HepG2 (cell line): Measurements from ENCODE around the gene TEKT5. TPM values are rescaled to one million over a fixed set of nuclear protein-coding genes. Genes with fewer than 3 reads are reported as not detected.

ENCODE experiments used
- ATM ChIP-seq: fragments of 450-650 bp; IDR thresholded peaks from 2 replicates; pipeline ENCODE4 v1.7.1; 2017; ENCODE audit warnings: mild to moderate bottlenecking, borderline replicate concordance
- CREB1 ChIP-seq, 2 experiments: fragments of 450-650 bp in 1 of 2; IDR thresholded peaks; 2 replicates each; pipeline ENCODE4 v1.6.1; 2016 to 2017; ENCODE audit warnings: control low read depth in 1 of 2, mild to moderate bottlenecking in 1 of 2, missing compliant biosample characterization in 1 of 2, missing genetic modification characterization in 1 of 2
- DNMT3B ChIP-seq: conservative IDR thresholded peaks from 2 replicates; pipeline ENCODE4 v1.6.1; 2016; ENCODE audit warnings: missing biosample characterization, control low read depth
- JUNB ChIP-seq: sonication (generic); formaldehyde crosslinking; IDR thresholded peaks from 2 replicates; pipeline ENCODE4 v1.8.0; 2022; ENCODE audit warnings: missing genetic modification reagents, mild to moderate bottlenecking, borderline replicate concordance
- MYC ChIP-seq: sonication (generic); formaldehyde crosslinking; IDR thresholded peaks from 2 replicates; pipeline ENCODE4 v1.9.0; 2021; ENCODE audit warnings: missing genetic modification reagents, borderline replicate concordance
- NAIF1 ChIP-seq: sonication (generic); formaldehyde crosslinking; IDR thresholded peaks from 2 replicates; pipeline ENCODE4 v1.5.0; 2020; ENCODE audit warnings: mild to moderate bottlenecking, missing genetic modification reagents, borderline replicate concordance
- NBN ChIP-seq: fragments of 450-650 bp; conservative IDR thresholded peaks from 2 replicates; pipeline ENCODE4 v1.6.1; 2017
- NR2F2 ChIP-seq: IDR thresholded peaks from 2 replicates; pipeline ENCODE4 v1.6.1; 2012; ENCODE audit warnings: low read depth, inconsistent platforms, borderline replicate concordance
- RCOR2 ChIP-seq: IDR thresholded peaks from 2 replicates; pipeline ENCODE4 v1.6.1; 2016; ENCODE audit warnings: missing biosample characterization, missing genetic modification reagents
- TAF15 ChIP-seq: fragments of 200-400 bp; formaldehyde crosslinking; IDR thresholded peaks from one replicate; pipeline ENCODE4 v1.6.1; 2018; ENCODE audit warnings: mild to moderate bottlenecking, low read depth, low read length; ENCODE audit not compliant: poor library complexity, severe bottlenecking
- TMF1 ChIP-seq: sonication (generic); formaldehyde crosslinking; IDR thresholded peaks from 2 replicates; pipeline ENCODE4 v1.8.1; 2022; ENCODE audit warnings: low read depth, missing genetic modification reagents
- ZBTB38 ChIP-seq: sonication (generic); formaldehyde crosslinking; IDR thresholded peaks from 2 replicates; pipeline ENCODE4 v1.5.1; 2020; ENCODE audit warnings: mild to moderate bottlenecking, missing genetic modification reagents
- ZFYVE20 ChIP-seq: sonication (generic); formaldehyde crosslinking; IDR thresholded peaks from 2 replicates; pipeline ENCODE4 v1.8.0; 2023; ENCODE audit warnings: low read depth, mild to moderate bottlenecking, moderate library complexity, missing genetic modification reagents, borderline replicate concordance
- ZKSCAN5 ChIP-seq: sonication (generic); formaldehyde crosslinking; IDR thresholded peaks from 2 replicates; pipeline ENCODE4 v1.5.1; 2020; ENCODE audit warnings: mild to moderate bottlenecking, missing genetic modification reagents
- ZNF138 ChIP-seq: sonication (generic); formaldehyde crosslinking; IDR thresholded peaks from 2 replicates; pipeline ENCODE4 v1.5.0; 2020; ENCODE audit warnings: mild to moderate bottlenecking, low read depth, missing genetic modification reagents
- ZNF547 ChIP-seq: sonication (generic); formaldehyde crosslinking; IDR thresholded peaks from 2 replicates; pipeline ENCODE4 v1.5.1; 2020; ENCODE audit warnings: mild to moderate bottlenecking, missing genetic modification reagents
- ZNF7 ChIP-seq: IDR thresholded peaks from 2 replicates; pipeline ENCODE4 v1.6.1; 2016; ENCODE audit warnings: missing biosample characterization, missing genetic modification reagents
- ZNF709 ChIP-seq: sonication (generic); formaldehyde crosslinking; IDR thresholded peaks from 2 replicates; pipeline ENCODE4 v1.5.0; 2020; ENCODE audit warnings: mild to moderate bottlenecking, missing genetic modification reagents
- ZNF746 ChIP-seq: sonication (generic); formaldehyde crosslinking; IDR thresholded peaks from 2 replicates; pipeline ENCODE4 v1.8.0; 2022; ENCODE audit warnings: mild to moderate bottlenecking, missing genetic modification reagents
- ZSCAN21 ChIP-seq: sonication (generic); formaldehyde crosslinking; IDR thresholded peaks from 2 replicates; pipeline ENCODE4 v1.8.0; 2022; ENCODE audit warnings: mild to moderate bottlenecking, missing genetic modification reagents, moderate library complexity, borderline replicate concordance
- ZSCAN31 ChIP-seq: sonication (generic); formaldehyde crosslinking; IDR thresholded peaks from 2 replicates; pipeline ENCODE4 v1.5.0; 2020; ENCODE audit warnings: low read depth, mild to moderate bottlenecking, missing genetic modification reagents
- polyA plus RNA-seq, 8 experiments: library from polyadenylated mRNA; depleted of rRNA in 3 of 8; stranded (reverse) in 7 of 8; unstranded in 1 of 8; fragments of >200 nt; fragmentation: Illumina TruSeq in 4 of 8; extraction: Trizol in 4 of 8; gene quantifications; 2 replicates each; pipeline versions ENCODE4 v1.2.1 to v1.2.3, GENCODE V29; 2011 to 2016; ENCODE audit warnings: low read depth in 4 of 8, missing spikeins in 1 of 8, mixed read lengths in 1 of 8; ENCODE audit not compliant: insufficient read depth in 1 of 8
- total RNA-seq, 5 experiments: library from RNA; depleted of rRNA; stranded (reverse); fragments of >200 nt; fragmentation: Illumina TruSeq; extraction: Trizol; gene quantifications; 2 replicates each; pipeline ENCODE4 v1.2.3, GENCODE V29; 2016; ENCODE audit warnings: low read depth in 1 of 5
- TF ChIP-seq, protein P1 (sequence below): sonication (generic); formaldehyde crosslinking; IDR thresholded peaks from 2 replicates; pipeline ENCODE4 v1.5.0; 2020; ENCODE audit warnings: mild to moderate bottlenecking, missing genetic modification reagents, borderline replicate concordance
- TF ChIP-seq, protein P2 (sequence below): sonication (generic); formaldehyde crosslinking; IDR thresholded peaks from 2 replicates; pipeline ENCODE4 v1.5.0; 2020; ENCODE audit warnings: mild to moderate bottlenecking, missing genetic modification reagents
- TF ChIP-seq, protein P3 (sequence below): IDR thresholded peaks from 2 replicates; pipeline ENCODE4 v1.6.1; 2012; ENCODE audit warnings: low read depth, low read length, improper control_type of control experiment

Gene TEKT5
- total and polyA plus RNA-seq, 2 of the 13 experiments (the other 11 are each of a cell fraction or from before 2014, with no cell fraction given): 0.16 TPM; not detected in 1

DNA sequence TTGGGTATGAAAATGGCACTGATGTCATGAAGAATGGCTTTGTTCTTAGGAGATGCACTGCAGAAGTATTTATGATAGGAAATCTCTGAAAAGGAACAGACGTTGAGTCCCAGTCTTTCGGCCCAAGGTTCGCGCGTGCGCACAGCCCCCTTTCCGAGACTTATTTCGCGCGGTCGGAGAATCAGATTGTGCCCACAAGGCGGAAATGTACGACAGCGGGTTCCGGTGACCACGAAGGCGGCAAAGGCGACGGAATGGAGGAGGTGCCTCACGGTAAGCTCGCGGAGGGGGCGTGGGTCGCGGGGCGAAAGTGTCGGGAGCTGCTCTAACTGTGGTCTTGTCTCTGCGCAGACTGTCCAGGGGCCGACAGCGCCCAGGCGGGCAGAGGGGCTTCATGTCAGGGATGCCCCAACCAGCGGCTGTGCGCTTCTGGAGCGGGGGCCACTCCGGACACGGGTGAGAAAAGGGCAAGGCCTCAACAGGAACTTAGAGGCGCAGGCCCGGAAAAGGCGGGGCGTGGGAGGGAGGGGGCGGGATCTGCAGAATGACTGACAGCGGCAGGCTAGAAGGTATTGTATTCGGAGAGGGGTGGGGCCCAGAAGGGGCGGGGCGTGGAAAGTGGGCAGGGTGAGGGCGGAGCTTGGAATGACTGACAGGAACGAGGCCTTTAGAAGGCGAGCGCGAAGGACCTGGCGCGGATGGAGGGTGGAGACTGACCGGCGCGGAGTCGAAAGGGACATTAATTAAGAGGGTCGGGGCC, 49.1 kb upstream of the TEKT5 start, which contains the start of gene NUBP1 (continued):
- TF ChIP-seq ZNF138 (peak; percentile 67; the same call in 1 of the 2 replicates), TMF1 (CRISPR knock-in tag) (peak; percentile 97), ZNF709 (peak; percentile 98), NR2F2 (peak; percentile 56; the same call in 1 of the 2 replicates), RCOR2 (CRISPR knock-in tag) (0 out of 2 replicates have a peak, but pooled peaks have one; percentile 35), NAIF1 (CRISPR knock-in tag) (0 out of 2 replicates have a peak, but pooled peaks have one; percentile 36), ZSCAN31 (CRISPR knock-in tag) (peak; percentile 99), ZNF746 (CRISPR knock-in tag) (peak; percentile 87; the same call in 1 of the 2 replicates), ZSCAN21 (CRISPR knock-in tag) (peak; percentile 95), ZBTB38 (peak; percentile 93), ZNF547 (CRISPR knock-in tag) (peak; percentile 99), MYC (CRISPR knock-in tag) (peak; percentile 95), ZNF7 (CRISPR knock-in tag) (no peak), TAF15 (peak; percentile 98), NBN (no peak), ATM (no peak), ZFYVE20 (CRISPR knock-in tag) (peak; percentile 94; the same call in 1 of the 2 replicates), ZKSCAN5 (CRISPR knock-in tag) (peak; percentile 66; the same call in 1 of the 2 replicates), JUNB (CRISPR knock-in tag) (0 out of 2 replicates have a peak, but pooled peaks have one; percentile 39), DNMT3B (CRISPR knock-in tag) (no peak), CREB1 (IDR thresholded peaks at IDR 0.05) (peak; percentile 74), CREB1 (CRISPR knock-in tag; IDR thresholded peaks at IDR 0.05) (peak; percentile 87)
- TF ChIP-seq, protein P1, sequence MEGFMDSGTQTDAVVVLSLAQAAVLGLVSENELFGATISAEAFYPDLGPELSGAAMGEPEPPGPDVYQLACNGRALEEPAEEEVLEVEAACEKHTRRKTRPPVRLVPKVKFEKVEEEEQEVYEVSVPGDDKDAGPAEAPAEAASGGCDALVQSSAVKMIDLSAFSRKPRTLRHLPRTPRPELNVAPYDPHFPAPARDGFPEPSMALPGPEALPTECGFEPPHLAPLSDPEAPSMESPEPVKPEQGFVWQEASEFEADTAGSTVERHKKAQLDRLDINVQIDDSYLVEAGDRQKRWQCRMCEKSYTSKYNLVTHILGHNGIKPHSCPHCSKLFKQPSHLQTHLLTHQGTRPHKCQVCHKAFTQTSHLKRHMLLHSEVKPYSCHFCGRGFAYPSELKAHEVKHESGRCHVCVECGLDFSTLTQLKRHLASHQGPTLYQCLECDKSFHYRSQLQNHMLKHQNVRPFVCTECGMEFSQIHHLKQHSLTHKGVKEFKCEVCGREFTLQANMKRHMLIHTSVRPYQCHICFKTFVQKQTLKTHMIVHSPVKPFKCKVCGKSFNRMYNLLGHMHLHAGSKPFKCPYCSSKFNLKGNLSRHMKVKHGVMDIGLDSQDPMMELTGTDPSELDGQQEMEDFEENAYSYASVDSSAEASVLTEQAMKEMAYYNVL: peak; percentile 95
- TF ChIP-seq, protein P2, sequence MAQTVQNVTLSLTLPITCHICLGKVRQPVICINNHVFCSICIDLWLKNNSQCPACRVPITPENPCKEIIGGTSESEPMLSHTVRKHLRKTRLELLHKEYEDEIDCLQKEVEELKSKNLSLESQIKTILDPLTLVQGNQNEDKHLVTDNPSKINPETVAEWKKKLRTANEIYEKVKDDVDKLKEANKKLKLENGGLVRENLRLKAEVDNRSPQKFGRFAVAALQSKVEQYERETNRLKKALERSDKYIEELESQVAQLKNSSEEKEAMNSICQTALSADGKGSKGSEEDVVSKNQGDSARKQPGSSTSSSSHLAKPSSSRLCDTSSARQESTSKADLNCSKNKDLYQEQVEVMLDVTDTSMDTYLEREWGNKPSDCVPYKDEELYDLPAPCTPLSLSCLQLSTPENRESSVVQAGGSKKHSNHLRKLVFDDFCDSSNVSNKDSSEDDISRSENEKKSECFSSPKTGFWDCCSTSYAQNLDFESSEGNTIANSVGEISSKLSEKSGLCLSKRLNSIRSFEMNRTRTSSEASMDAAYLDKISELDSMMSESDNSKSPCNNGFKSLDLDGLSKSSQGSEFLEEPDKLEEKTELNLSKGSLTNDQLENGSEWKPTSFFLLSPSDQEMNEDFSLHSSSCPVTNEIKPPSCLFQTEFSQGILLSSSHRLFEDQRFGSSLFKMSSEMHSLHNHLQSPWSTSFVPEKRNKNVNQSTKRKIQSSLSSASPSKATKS (CRISPR knock-in tag): no peak
- TF ChIP-seq, protein P3, sequence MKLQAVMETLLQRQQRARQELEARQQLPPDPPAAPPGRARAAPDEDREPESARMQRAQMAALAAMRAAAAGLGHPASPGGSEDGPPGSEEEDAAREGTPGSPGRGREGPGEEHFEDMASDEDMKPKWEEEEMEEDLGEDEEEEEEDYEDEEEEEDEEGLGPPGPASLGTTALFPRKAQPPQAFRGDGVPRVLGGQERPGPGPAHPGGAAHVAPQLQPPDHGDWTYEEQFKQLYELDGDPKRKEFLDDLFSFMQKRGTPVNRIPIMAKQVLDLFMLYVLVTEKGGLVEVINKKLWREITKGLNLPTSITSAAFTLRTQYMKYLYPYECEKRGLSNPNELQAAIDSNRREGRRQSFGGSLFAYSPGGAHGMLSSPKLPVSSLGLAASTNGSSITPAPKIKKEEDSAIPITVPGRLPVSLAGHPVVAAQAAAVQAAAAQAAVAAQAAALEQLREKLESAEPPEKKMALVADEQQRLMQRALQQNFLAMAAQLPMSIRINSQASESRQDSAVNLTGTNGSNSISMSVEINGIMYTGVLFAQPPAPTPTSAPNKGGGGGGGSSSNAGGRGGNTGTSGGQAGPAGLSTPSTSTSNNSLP: peak; percentile 56; the same call in 1 of the 2 replicates
